NB4 (cell line): ENCODE measurements around the gene TNFRSF8.

Source experiments
- DNase-seq: peaks from one replicate; pipeline ENCODE4 v3.0.0; 2010; ENCODE audit warnings: low read depth
- H3K4me3 ChIP-seq: one replicate; pipeline ENCODE4 v1.5.1; 2011; ENCODE audit warnings: mild to moderate bottlenecking, low read depth, low read length, moderate library complexity
- MYC ChIP-seq: IDR thresholded peaks from 2 replicates; pipeline ENCODE4 v1.6.1; 2011; ENCODE audit warnings: low read depth, low read length
- POLR2A ChIP-seq: IDR thresholded peaks from 2 replicates; pipeline ENCODE4 v1.6.1; 2011; ENCODE audit warnings: mild to moderate bottlenecking; ENCODE audit not compliant: insufficient read length; ENCODE audit errors: extremely low read depth
- TF ChIP-seq, protein P1 (sequence below): IDR thresholded peaks from 2 replicates; pipeline ENCODE4 v1.6.1; 2011; ENCODE audit warnings: low read depth, low read length
- TF ChIP-seq, protein P2 (sequence below): IDR thresholded peaks from one replicate; pipeline ENCODE4 v1.5.1; 2012; ENCODE audit warnings: low read depth, low read length

TNFRSF8 gene

GRCh38 chr1:12161324-12161661 lies 98.2 kb downstream of the TNFRSF8 start:
- TF ChIP-seq, protein P1, sequence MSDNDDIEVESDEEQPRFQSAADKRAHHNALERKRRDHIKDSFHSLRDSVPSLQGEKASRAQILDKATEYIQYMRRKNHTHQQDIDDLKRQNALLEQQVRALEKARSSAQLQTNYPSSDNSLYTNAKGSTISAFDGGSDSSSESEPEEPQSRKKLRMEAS = no peak
- TF ChIP-seq MYC = 0 out of 2 replicates have a peak, but pooled peaks have one; percentile 6
- TF ChIP-seq, protein P2, sequence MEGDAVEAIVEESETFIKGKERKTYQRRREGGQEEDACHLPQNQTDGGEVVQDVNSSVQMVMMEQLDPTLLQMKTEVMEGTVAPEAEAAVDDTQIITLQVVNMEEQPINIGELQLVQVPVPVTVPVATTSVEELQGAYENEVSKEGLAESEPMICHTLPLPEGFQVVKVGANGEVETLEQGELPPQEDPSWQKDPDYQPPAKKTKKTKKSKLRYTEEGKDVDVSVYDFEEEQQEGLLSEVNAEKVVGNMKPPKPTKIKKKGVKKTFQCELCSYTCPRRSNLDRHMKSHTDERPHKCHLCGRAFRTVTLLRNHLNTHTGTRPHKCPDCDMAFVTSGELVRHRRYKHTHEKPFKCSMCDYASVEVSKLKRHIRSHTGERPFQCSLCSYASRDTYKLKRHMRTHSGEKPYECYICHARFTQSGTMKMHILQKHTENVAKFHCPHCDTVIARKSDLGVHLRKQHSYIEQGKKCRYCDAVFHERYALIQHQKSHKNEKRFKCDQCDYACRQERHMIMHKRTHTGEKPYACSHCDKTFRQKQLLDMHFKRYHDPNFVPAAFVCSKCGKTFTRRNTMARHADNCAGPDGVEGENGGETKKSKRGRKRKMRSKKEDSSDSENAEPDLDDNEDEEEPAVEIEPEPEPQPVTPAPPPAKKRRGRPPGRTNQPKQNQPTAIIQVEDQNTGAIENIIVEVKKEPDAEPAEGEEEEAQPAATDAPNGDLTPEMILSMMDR = no peak
- TF ChIP-seq POLR2A = no peak
- no peak for DNase-seq
- no peak overlapping the region for H3K4me3 ChIP-seq

GRCh38 chr1:12161662-12162458 lies 98.8 kb downstream of the TNFRSF8 start:
- no peak overlapping the region for H3K4me3 ChIP-seq
- DNase-seq = peak; percentile 96
- TF ChIP-seq MYC (peak; percentile 6; the same call in 1 of the 2 replicates), POLR2A (no peak)
- TF ChIP-seq, protein P1 = peak; percentile 41; the same call in 1 of the 2 replicates
- TF ChIP-seq, protein P2 = no peak

DNA sequence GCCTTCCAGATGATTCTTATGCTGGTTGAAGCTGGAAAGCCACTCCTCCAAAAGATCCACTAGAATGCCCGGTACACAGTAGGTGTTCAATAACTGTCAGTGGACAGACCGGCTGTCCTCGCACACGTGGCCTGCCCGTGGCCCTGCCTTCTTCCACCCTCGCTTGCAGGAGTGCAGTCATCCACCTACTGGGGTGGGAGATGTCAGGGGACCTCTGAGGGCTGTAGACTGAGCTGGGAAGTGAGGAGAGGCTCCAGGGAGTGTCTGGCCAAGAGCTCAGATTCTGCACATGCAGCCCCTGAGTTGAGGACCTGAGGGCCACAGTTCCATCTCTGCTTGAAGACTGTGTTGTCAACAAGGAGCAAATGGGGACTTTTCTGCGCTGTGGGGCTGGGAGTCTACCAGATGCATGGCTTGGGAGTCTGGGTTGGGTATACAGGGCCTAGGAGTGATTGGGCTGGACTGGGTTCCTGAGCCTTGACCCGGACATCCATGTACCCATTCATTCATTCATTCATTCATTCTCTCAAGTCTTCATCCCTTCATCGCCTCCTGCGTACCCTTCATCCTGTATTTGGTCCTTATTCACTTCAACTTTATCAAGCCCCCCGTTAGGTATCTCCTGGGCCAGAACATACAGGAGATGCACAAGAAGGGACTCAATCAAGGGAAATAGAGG lies 99.5 kb downstream of the TNFRSF8 start:
- TF ChIP-seq, protein P2 = no peak
- TF ChIP-seq, protein P1 = no peak
- no peak for TF ChIP-seq MYC
- TF ChIP-seq POLR2A = no peak
- no peak overlapping the region for H3K4me3 ChIP-seq
- DNase-seq = no peak

GRCh38 chr1:12163210-12163609 lies 100.1 kb downstream of the TNFRSF8 start:
- DNase-seq = no peak
- TF ChIP-seq, protein P2 = no peak
- TF ChIP-seq MYC = no peak
- TF ChIP-seq POLR2A = no peak
- TF ChIP-seq, protein P1 = no peak
- no peak overlapping the region for H3K4me3 ChIP-seq

GRCh38 chr1:12164210-12164609 lies 101.1 kb downstream of the TNFRSF8 start:
- no peak overlapping the region for H3K4me3 ChIP-seq
- TF ChIP-seq, protein P1 = no peak
- no peak for TF ChIP-seq POLR2A
- TF ChIP-seq MYC = no peak
- TF ChIP-seq, protein P2 = no peak
- no peak for DNase-seq
